Caki2 (cell line): ENCODE results near the gene CAMK2N1. TPM values are rescaled to one million over a fixed set of nuclear protein-coding genes. Genes with fewer than 3 reads are reported as not detected.

Experiments
- total RNA-seq: library from RNA; depleted of rRNA; stranded (reverse); fragments of >200 nt; shearing (Covaris generic); gene quantifications from 2 replicates; pipeline ENCODE4 v1.2.3, GENCODE V29; 2014; ENCODE audit warnings: low replicate concordance; rRNA removed

Gene CAMK2N1
- total RNA-seq, 1 experiment from 2014 or later: 20.1 TPM

Other genes with a start within 250 kb of the CAMK2N1 start
- gene VWA5B1, start 195.3 kb downstream of the CAMK2N1 start, total RNA-seq: not detected in 2 replicates
- gene MUL1, start 21.9 kb upstream of the CAMK2N1 start, total RNA-seq: 9.8 and 23.6 TPM in 2 replicates
- gene FAM43B, start 66.4 kb upstream of the CAMK2N1 start, total RNA-seq: 2.8 and 3.1 TPM in 2 replicates
- gene CDA, start 102.9 kb upstream of the CAMK2N1 start, total RNA-seq: 0.95 TPM in 1 of 2 replicates, not detected in the other
- gene PINK1, start 147.2 kb upstream of the CAMK2N1 start, total RNA-seq: 34.5 and 34.6 TPM in 2 replicates
- 418 and 467 TPM in 2 replicates for gene DDOST, start 175.2 kb upstream of the CAMK2N1 start, total RNA-seq
- gene KIF17, start 231.8 kb upstream of the CAMK2N1 start, total RNA-seq: 2.1 and 6.4 TPM in 2 replicates
- 9.4 and 9.8 TPM in 2 replicates for gene SH2D5, start 246.5 kb upstream of the CAMK2N1 start, total RNA-seq